Mesodermal cell (in vitro differentiated cells): ENCODE measurements around the gene EIF4B.
"Not testable (repeated sequence)": the region's sequence is repeated elsewhere in the genome, so short reads cannot be mapped to it uniquely, and the experiment has no call there.

ENCODE experiments used
- H3K27ac ChIP-seq: 2 replicates; pipeline ENCODE4 v1.7.0; 2013; ENCODE audit warnings: mild to moderate bottlenecking, low read depth, low read length, moderate library complexity; ENCODE audit not compliant: severe bottlenecking
- H3K36me3 ChIP-seq: 2 replicates; pipeline ENCODE4 v1.7.1; 2013; ENCODE audit warnings: mild to moderate bottlenecking, low read length, moderate library complexity; ENCODE audit not compliant: control insufficient read depth, insufficient read depth
- H3K4me1 ChIP-seq: one replicate; pipeline ENCODE4 v1.7.1; 2013; ENCODE audit warnings: mild to moderate bottlenecking, low read length; ENCODE audit not compliant: insufficient read depth, control insufficient read depth, poor library complexity, severe bottlenecking
- H3K4me3 ChIP-seq: 2 replicates; pipeline ENCODE4 v1.7.0; 2013; ENCODE audit warnings: low read length, control low read depth, mild to moderate bottlenecking; ENCODE audit not compliant: insufficient read depth, poor library complexity, severe bottlenecking; ENCODE audit errors: extremely low read depth
- H3K9me3 ChIP-seq: 2 replicates; pipeline ENCODE4 v1.7.1; 2013; ENCODE audit warnings: mild to moderate bottlenecking, low read length, moderate library complexity; ENCODE audit not compliant: control insufficient read depth
- WGBS, 2 experiments: methylation state at CpG; one replicate each; pipeline ENCODE4 v1.1.5; 2013; ENCODE audit warnings: missing lambda C conversion rate in 2 of 2; ENCODE audit not compliant: insufficient coverage in 2 of 2; 5-methylcytosine and 5-hydroxymethylcytosine counted together

EIF4B gene

GRCh38 chr12:52993558-52993869 lies 12.7 kb upstream of the EIF4B start:
- H3K27ac ChIP-seq: peak overlapping the region; percentile 54
- H3K4me1 ChIP-seq: peaks cover 17% of the 10 kb centered on the region
- no peak overlapping the region for H3K4me3 ChIP-seq
- no peaks in the 10 kb centered on the region for H3K36me3 ChIP-seq
- no peaks in the 10 kb centered on the region for H3K9me3 ChIP-seq

GRCh38 chr12:53004178-53004577 lies 2.1 kb upstream of the EIF4B start:
- no peaks in the 10 kb centered on the region for H3K9me3 ChIP-seq
- peaks cover 5% of the 10 kb centered on the region for H3K4me1 ChIP-seq
- 47 to 50% methylated on average over 3 to 4 of the region's 5 CpGs for WGBS, 2 experiments
- peaks cover 19% of the 10 kb centered on the region for H3K36me3 ChIP-seq
- H3K27ac ChIP-seq: peak overlapping the region; percentile 93
- H3K4me3 ChIP-seq: no peak overlapping the region

GRCh38 chr12:53004582-53004981 lies 1.7 kb upstream of the EIF4B start:
- Histone ChIP-seq H3K36me3 (peaks cover 23% of the 10 kb centered on the region), H3K4me3 (peak overlapping the region; percentile 91), H3K9me3 (no peaks in the 10 kb centered on the region), H3K4me1 (peaks cover 5% of the 10 kb centered on the region), H3K27ac (peak overlapping the region; percentile 93)
- 89% methylated on average over 2 of the region's 2 CpGs for WGBS, 2 experiments

- Histone ChIP-seq H3K4me3 (peak overlapping the region; percentile 91), H3K36me3 (peaks cover 31% of the 10 kb centered on the region), H3K4me1 (peaks cover 10% of the 10 kb centered on the region), H3K9me3 (no peaks in the 10 kb centered on the region), H3K27ac (peak overlapping the region; percentile 93)
- WGBS, 2 experiments: 6 to 11% methylated on average over 12 to 17 of the region's 28 CpGs
Observed at GRCh38 chr12:53005215-53005985, 856 bp upstream of the EIF4B start.

- peaks cover 10% of the 10 kb centered on the region for H3K4me1 ChIP-seq
- peaks cover 45% of the 10 kb centered on the region for H3K36me3 ChIP-seq
- WGBS, 2 experiments: 0 to 1% methylated on average over 15 to 34 of the region's 38 CpGs
Observed at GRCh38 chr12:53006810-53007309, 604 bp downstream of the EIF4B start.

GRCh38 chr12:53007343-53007742 lies 1.1 kb downstream of the EIF4B start:
- WGBS, 2 experiments: no CpG with 5 or more reads among the region's 4 CpGs
- no peak overlapping the region for H3K27ac ChIP-seq
- H3K4me1 ChIP-seq: peaks cover 10% of the 10 kb centered on the region
- H3K9me3 ChIP-seq: no peaks in the 10 kb centered on the region
- H3K4me3 ChIP-seq: peak overlapping the region; percentile 91
- H3K36me3 ChIP-seq: peaks cover 50% of the 10 kb centered on the region

More at GRCh38 chr12:53006810-53007309, 604 bp downstream of the EIF4B start:
- no peaks in the 10 kb centered on the region for H3K9me3 ChIP-seq
- peak overlapping the region; percentile 93 for H3K27ac ChIP-seq
- H3K4me3 ChIP-seq: peak overlapping the region; percentile 91

- H3K36me3 ChIP-seq: peaks cover 61% of the 10 kb centered on the region
- not testable (repeated sequence) for H3K4me3 ChIP-seq, H3K27ac ChIP-seq, H3K9me3 ChIP-seq
- peaks cover 10% of the 10 kb centered on the region for H3K4me1 ChIP-seq
- 87 to 90% methylated on average over 12 to 13 of the region's 15 CpGs for WGBS, 2 experiments
Observed at GRCh38 chr12:53008760-53009159, 2.5 kb downstream of the EIF4B start.

- Histone ChIP-seq H3K4me1 (peaks cover 8% of the 10 kb centered on the region), H3K27ac (no peak overlapping the region), H3K9me3 (no peaks in the 10 kb centered on the region), H3K4me3 (no peak overlapping the region), H3K36me3 (peaks cover 82% of the 10 kb centered on the region)
- 86 to 100% methylated on average over 1 to 2 of the region's 2 CpGs for WGBS, 2 experiments
Observed at GRCh38 chr12:53010955-53011354, 4.7 kb downstream of the EIF4B start.

GRCh38 chr12:53011889-53012288 lies 5.6 kb downstream of the EIF4B start:
- peaks cover 91% of the 10 kb centered on the region for H3K36me3 ChIP-seq
- no peaks in the 10 kb centered on the region for H3K9me3 ChIP-seq
- 95% methylated on average over 3 of the region's 3 CpGs; no CpG with 5 or more reads in 1 of the 2 experiments for WGBS, 2 experiments
- H3K27ac ChIP-seq: no peak overlapping the region
- H3K4me1 ChIP-seq: peaks cover 8% of the 10 kb centered on the region
- H3K4me3 ChIP-seq: no peak overlapping the region

- peaks cover 95% of the 10 kb centered on the region for H3K36me3 ChIP-seq
- H3K4me1 ChIP-seq: peaks cover 8% of the 10 kb centered on the region
- no peak overlapping the region for H3K27ac ChIP-seq
- H3K4me3 ChIP-seq: no peak overlapping the region
- 97 to 100% methylated on average over 2 to 3 of the region's 3 CpGs for WGBS, 2 experiments
- no peaks in the 10 kb centered on the region for H3K9me3 ChIP-seq
Observed at GRCh38 chr12:53012928-53013327, 6.7 kb downstream of the EIF4B start.

- WGBS, 2 experiments: 92 to 100% methylated on average over 1 to 2 of the region's 2 CpGs
- H3K4me1 ChIP-seq: peaks cover 5% of the 10 kb centered on the region
- peaks cover 94% of the 10 kb centered on the region for H3K36me3 ChIP-seq
- no peak overlapping the region for H3K27ac ChIP-seq
- no peak overlapping the region for H3K4me3 ChIP-seq
- H3K9me3 ChIP-seq: no peaks in the 10 kb centered on the region
Observed at GRCh38 chr12:53014709-53015108, 8.5 kb downstream of the EIF4B start.
